ENCODE data around the gene OMP. TPM values are rescaled to one million over a fixed set of nuclear protein-coding genes. Genes with fewer than 3 reads are reported as not detected.

OMP gene
- total and polyA plus RNA-seq, 2 of the 4 experiments (the other 2 are of a cell fraction), result 0.27 TPM; not detected in 1

DNA sequence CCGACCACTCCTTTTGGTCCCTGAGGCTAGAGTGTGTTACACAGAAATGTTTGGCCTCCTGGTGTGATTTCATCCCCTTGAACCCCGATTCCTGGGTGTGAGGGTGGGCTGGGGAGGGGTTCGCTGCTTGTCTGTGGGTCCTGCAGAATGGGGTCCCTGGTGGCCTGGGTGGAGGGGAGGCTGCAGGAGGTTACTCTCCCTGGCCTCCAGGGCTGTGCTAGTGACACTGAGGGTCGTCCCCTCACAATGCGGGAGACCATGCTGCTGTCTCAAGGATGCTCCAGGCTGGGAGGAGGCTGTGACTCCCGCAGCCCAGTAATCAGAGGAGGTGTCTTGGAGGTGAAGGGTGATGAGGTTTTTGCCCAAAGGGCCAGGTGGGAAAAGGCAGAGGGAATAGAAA is 17.0 kb upstream of the OMP start:
- Histone ChIP-seq H3K27ac (ENCODE audit: insufficient read depth, low read length) (no peak overlapping the region), H2BK15ac (ENCODE audit: low read depth, low read length) (no peak overlapping the region), H2BK20ac (ENCODE audit: low read depth, low read length) (no peak overlapping the region), H4K91ac (ENCODE audit: insufficient read depth, low read depth, low read length) (no peak overlapping the region), H3K23ac (ENCODE audit: low read depth, low read length) (no peak overlapping the region), H3K9me1 (ENCODE audit: insufficient read depth, low read length) (0 out of 2 replicates have a peak, but pooled peaks cover 2% of the 10 kb centered on the region), H3K9ac (ENCODE audit: low read depth, low read length) (no peak overlapping the region), H3K27me3 (ENCODE audit: control insufficient read depth, insufficient read depth, low read length) (no peaks in the 10 kb centered on the region), H3K4me2 (ENCODE audit: low read depth, low read length) (no peak overlapping the region), H3K36me3 (ENCODE audit: control insufficient read depth, insufficient read depth, low read length) (peaks cover 4% of the 10 kb centered on the region; the same call in 1 of the 2 replicates), H2AK9ac (replicated peaks; ENCODE audit: low read depth, low read length, poor library complexity) (no peak overlapping the region), H2AFZ (replicated peaks; ENCODE audit: low read length, poor library complexity) (no peak overlapping the region), H2BK120ac (ENCODE audit: low read depth, low read length) (no peak overlapping the region), H3K9me3 (ENCODE audit: control insufficient read depth, insufficient read depth, low read length) (no peaks in the 10 kb centered on the region), H3K4me3 (ENCODE audit: insufficient read depth, low read depth, low read length) (no peak overlapping the region), H3K56ac (ENCODE audit: extremely low read depth, insufficient read depth, low read length) (no peak overlapping the region), H3K79me1 (ENCODE audit: low read depth in 1 of 2, low read length in 2 of 2) (peaks cover under 1 to 14% of the 10 kb centered on the region in 2 experiments; a peak in 3 of 4 replicates), H2BK5ac (ENCODE audit: low read depth, low read length, poor library complexity, severe bottlenecking) (no peak overlapping the region), H3K4me1 (ENCODE audit: control insufficient read depth, insufficient read depth, low read length) (peaks cover 12% of the 10 kb centered on the region), H3K14ac (replicated peaks; ENCODE audit: low read depth, low read length) (no peak overlapping the region), H4K20me1 (ENCODE audit: insufficient read depth, low read length) (peaks cover 6% of the 10 kb centered on the region; the same call in 1 of the 2 replicates), H4K8ac (ENCODE audit: low read depth in 2 of 2, low read length in 2 of 2) (no peak overlapping the region), H2AK5ac (ENCODE audit: low read depth, low read length) (no peak overlapping the region), H3K18ac (ENCODE audit: low read depth, low read length) (no peak overlapping the region), H3K4ac (ENCODE audit: low read depth, low read length) (no peak overlapping the region), H4K5ac (ENCODE audit: low read depth, low read length) (no peak overlapping the region)
- in situ Hi-C loops (cut with MboI; ENCODE audit: low sequenced_read_pairs), result no loop called here
- ATAC-seq (ENCODE audit: low read depth) (no peak), DNase-seq (no peak)
- BruUV-seq (replicated peaks), result no TSS peak
- TF ChIP-seq CEBPB (IDR thresholded peaks at IDR 0.05; ENCODE audit: low read depth, low read length) (no peak), NFE2L2 (IDR thresholded peaks at IDR 0.05; ENCODE audit: low read depth, low read length) (no peak), POLR2A (IDR thresholded peaks at IDR 0.05; ENCODE audit: low read depth, low read length) (no peak), RAD21 (IDR thresholded peaks at IDR 0.05; ENCODE audit: low read length) (no peak), MXI1 (IDR thresholded peaks at IDR 0.05; ENCODE audit: borderline replicate concordance, low read depth, low read length) (no peak), CHD1 (IDR thresholded peaks at IDR 0.05; ENCODE audit: low read depth, low read length) (no peak), MAFK (IDR thresholded peaks at IDR 0.05; ENCODE audit: low read depth, low read length) (no peak), SMC3 (IDR thresholded peaks at IDR 0.05; ENCODE audit: low read depth, low read length) (no peak), FOS (IDR thresholded peaks at IDR 0.05; ENCODE audit: low read depth, low read length) (no peak), RFX5 (IDR thresholded peaks at IDR 0.05; ENCODE audit: low read depth, low read length) (no peak), RCOR1 (IDR thresholded peaks at IDR 0.05; ENCODE audit: insufficient replicate concordance, low read length) (no peak), MAZ (IDR thresholded peaks at IDR 0.05; ENCODE audit: borderline replicate concordance, low read depth, low read length) (no peak)
- TF ChIP-seq, protein P1, sequence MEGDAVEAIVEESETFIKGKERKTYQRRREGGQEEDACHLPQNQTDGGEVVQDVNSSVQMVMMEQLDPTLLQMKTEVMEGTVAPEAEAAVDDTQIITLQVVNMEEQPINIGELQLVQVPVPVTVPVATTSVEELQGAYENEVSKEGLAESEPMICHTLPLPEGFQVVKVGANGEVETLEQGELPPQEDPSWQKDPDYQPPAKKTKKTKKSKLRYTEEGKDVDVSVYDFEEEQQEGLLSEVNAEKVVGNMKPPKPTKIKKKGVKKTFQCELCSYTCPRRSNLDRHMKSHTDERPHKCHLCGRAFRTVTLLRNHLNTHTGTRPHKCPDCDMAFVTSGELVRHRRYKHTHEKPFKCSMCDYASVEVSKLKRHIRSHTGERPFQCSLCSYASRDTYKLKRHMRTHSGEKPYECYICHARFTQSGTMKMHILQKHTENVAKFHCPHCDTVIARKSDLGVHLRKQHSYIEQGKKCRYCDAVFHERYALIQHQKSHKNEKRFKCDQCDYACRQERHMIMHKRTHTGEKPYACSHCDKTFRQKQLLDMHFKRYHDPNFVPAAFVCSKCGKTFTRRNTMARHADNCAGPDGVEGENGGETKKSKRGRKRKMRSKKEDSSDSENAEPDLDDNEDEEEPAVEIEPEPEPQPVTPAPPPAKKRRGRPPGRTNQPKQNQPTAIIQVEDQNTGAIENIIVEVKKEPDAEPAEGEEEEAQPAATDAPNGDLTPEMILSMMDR (conservative IDR thresholded peaks at IDR 0.05; ENCODE audit: low read depth, low read length), result no peak
- TF ChIP-seq, protein P2, sequence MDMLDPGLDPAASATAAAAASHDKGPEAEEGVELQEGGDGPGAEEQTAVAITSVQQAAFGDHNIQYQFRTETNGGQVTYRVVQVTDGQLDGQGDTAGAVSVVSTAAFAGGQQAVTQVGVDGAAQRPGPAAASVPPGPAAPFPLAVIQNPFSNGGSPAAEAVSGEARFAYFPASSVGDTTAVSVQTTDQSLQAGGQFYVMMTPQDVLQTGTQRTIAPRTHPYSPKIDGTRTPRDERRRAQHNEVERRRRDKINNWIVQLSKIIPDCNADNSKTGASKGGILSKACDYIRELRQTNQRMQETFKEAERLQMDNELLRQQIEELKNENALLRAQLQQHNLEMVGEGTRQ (IDR thresholded peaks at IDR 0.05; ENCODE audit: low read depth, low read length), result no peak
- TF ChIP-seq, protein P3, sequence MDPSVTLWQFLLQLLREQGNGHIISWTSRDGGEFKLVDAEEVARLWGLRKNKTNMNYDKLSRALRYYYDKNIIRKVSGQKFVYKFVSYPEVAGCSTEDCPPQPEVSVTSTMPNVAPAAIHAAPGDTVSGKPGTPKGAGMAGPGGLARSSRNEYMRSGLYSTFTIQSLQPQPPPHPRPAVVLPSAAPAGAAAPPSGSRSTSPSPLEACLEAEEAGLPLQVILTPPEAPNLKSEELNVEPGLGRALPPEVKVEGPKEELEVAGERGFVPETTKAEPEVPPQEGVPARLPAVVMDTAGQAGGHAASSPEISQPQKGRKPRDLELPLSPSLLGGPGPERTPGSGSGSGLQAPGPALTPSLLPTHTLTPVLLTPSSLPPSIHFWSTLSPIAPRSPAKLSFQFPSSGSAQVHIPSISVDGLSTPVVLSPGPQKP (IDR thresholded peaks at IDR 0.05; ENCODE audit: borderline replicate concordance, low read depth, low read length), result no peak
- 100% methylated on average over 2 of the region's 6 CpGs; no CpG with 5 or more reads in 1 of the 2 experiments for WGBS, 2 experiments (ENCODE audit: extremely low coverage in 2 of 2, insufficient read length in 1 of 2)
- ChIA-PET POLR2A (ENCODE audit: unreplicated experiment) (no interaction called here), CTCF (no interaction called here)
- intact Hi-C loops (cut with micrococcal nuclease), result no loop called here
- dilution Hi-C loops (cut with HindIII; ENCODE audit: low sequenced_read_pairs, unreplicated experiment), result no loop called here

All from IMR-90 (cell line).